HEK293 (cell line): Measurements from ENCODE around the gene NIPAL1.

ENCODE experiments used
- CTCF ChIA-PET: fragments of 350-600 bp; formaldehyde crosslinking; extraction: SDS; loops from one replicate; lab custom pipeline; 2021; ENCODE audit warnings: antibody characterized with exemption; lab: Yijun Ruan, JAX
- POLR2A ChIA-PET: fragments of 300-600 bp; formaldehyde crosslinking; extraction: SDS; loops from one replicate; lab custom pipeline; 2020; ENCODE audit warnings: antibody characterized with exemption, inconsistent platforms; lab: Yijun Ruan, JAX
- H3K27ac ChIP-seq: fragments of 200-500 bp; sonication (Bioruptor generic); 2 replicates; pipeline ENCODE4 v1.5.1; 2014; ENCODE audit warnings: low read depth, low read length, control low read depth, inconsistent platforms; ENCODE audit errors: extremely low read depth
- H3K36me3 ChIP-seq, 2 experiments: fragments of 200-500 bp in 1 of 2; sonication (Bioruptor generic) in 1 of 2; 1 replicate in 1 of 2; 2 replicates in 1 of 2; pipeline ENCODE4 v1.5.1; 2014 to 2017; ENCODE audit warnings: inconsistent platforms in 2 of 2, low read length in 2 of 2; ENCODE audit not compliant: control insufficient read depth in 2 of 2, insufficient read depth in 1 of 2
- H3K4me1 ChIP-seq: fragments of 200-500 bp; sonication (Bioruptor generic); 2 replicates; pipeline ENCODE4 v1.5.1; 2014; ENCODE audit warnings: mild to moderate bottlenecking, low read length, inconsistent platforms; ENCODE audit not compliant: control insufficient read depth, insufficient read depth
- H3K4me3 ChIP-seq: 2 replicates; pipeline ENCODE4 v1.5.1; 2011; ENCODE audit warnings: low read depth, mild to moderate bottlenecking, control low read depth, low read length, moderate library complexity
- H3K9me3 ChIP-seq: fragments of 200-500 bp; sonication (Bioruptor generic); 2 replicates; pipeline ENCODE4 v1.5.1; 2014; ENCODE audit warnings: low read depth, low read length, inconsistent platforms; ENCODE audit not compliant: control insufficient read depth, insufficient read depth
- ELK4 ChIP-seq: IDR thresholded peaks from 2 replicates; pipeline ENCODE4 v1.6.1; 2011; ENCODE audit warnings: mild to moderate bottlenecking, low read depth, low read length, borderline replicate concordance
- KLF1 ChIP-seq: fragments of 450-650 bp; formaldehyde crosslinking; IDR thresholded peaks from 2 replicates; pipeline ENCODE4 v1.5.1; 2016; ENCODE audit warnings: missing biosample characterization, missing genetic modification characterization
- KLF17 ChIP-seq: fragments of 450-650 bp; formaldehyde crosslinking; IDR thresholded peaks from 2 replicates; pipeline ENCODE4 v1.5.1; 2016; ENCODE audit warnings: missing biosample characterization, missing genetic modification characterization
- KLF8 ChIP-seq: fragments of 450-650 bp; formaldehyde crosslinking; IDR thresholded peaks from 2 replicates; pipeline ENCODE4 v1.5.1; 2016; ENCODE audit warnings: missing biosample characterization, missing genetic modification characterization
- PATZ1 ChIP-seq: fragments of 450-650 bp; formaldehyde crosslinking; IDR thresholded peaks from 2 replicates; pipeline ENCODE4 v1.5.1; 2016; ENCODE audit warnings: missing biosample characterization, missing genetic modification characterization
- SETDB1 ChIP-seq: IDR thresholded peaks from one replicate; pipeline ENCODE4 v1.6.1; 2017; ENCODE audit warnings: mild to moderate bottlenecking, low read length, moderate library complexity, mixed read lengths; ENCODE audit not compliant: insufficient read length
- SP3 ChIP-seq: fragments of 450-650 bp; formaldehyde crosslinking; IDR thresholded peaks from 2 replicates; pipeline ENCODE4 v1.5.1; 2016; ENCODE audit warnings: missing biosample characterization, missing genetic modification characterization
- TRIM28 ChIP-seq: IDR thresholded peaks from 2 replicates; pipeline ENCODE4 v1.6.1; 2011; ENCODE audit warnings: low read length, control low read depth, borderline replicate concordance
- WT1 ChIP-seq: fragments of 450-650 bp; formaldehyde crosslinking; IDR thresholded peaks from 2 replicates; pipeline ENCODE4 v1.5.1; 2016; ENCODE audit warnings: missing biosample characterization, missing genetic modification characterization
- ZFHX2 ChIP-seq: fragments of 450-650 bp; formaldehyde crosslinking; conservative IDR thresholded peaks from 2 replicates; pipeline ENCODE4 v1.5.1; 2016; ENCODE audit warnings: missing biosample characterization, missing genetic modification characterization
- ZFP37 ChIP-seq: fragments of 450-650 bp; formaldehyde crosslinking; IDR thresholded peaks from 2 replicates; pipeline ENCODE4 v1.5.1; 2016; ENCODE audit warnings: missing biosample characterization, missing genetic modification characterization
- ZNF155 ChIP-seq: fragments of 450-650 bp; formaldehyde crosslinking; IDR thresholded peaks from 2 replicates; pipeline ENCODE4 v1.5.1; 2016; ENCODE audit warnings: missing biosample characterization, missing genetic modification characterization
- ZNF157 ChIP-seq: fragments of 450-650 bp; formaldehyde crosslinking; IDR thresholded peaks from 2 replicates; pipeline ENCODE4 v1.5.1; 2016; ENCODE audit warnings: missing biosample characterization, missing genetic modification characterization
- ZNF19 ChIP-seq: fragments of 450-650 bp; formaldehyde crosslinking; IDR thresholded peaks from 2 replicates; pipeline ENCODE4; 2016; ENCODE audit warnings: missing biosample characterization, missing genetic modification characterization, low read depth
- ZNF211 ChIP-seq: fragments of 450-650 bp; formaldehyde crosslinking; IDR thresholded peaks from 2 replicates; pipeline ENCODE4 v1.5.1; 2016; ENCODE audit warnings: low read depth, missing biosample characterization, missing genetic modification characterization
- ZNF292 ChIP-seq: fragments of 450-650 bp; formaldehyde crosslinking; IDR thresholded peaks from 2 replicates; pipeline ENCODE4 v1.5.1; 2016; ENCODE audit warnings: low read depth, missing biosample characterization, missing genetic modification characterization, borderline replicate concordance
- ZNF324 ChIP-seq: fragments of 450-650 bp; formaldehyde crosslinking; IDR thresholded peaks from 2 replicates; pipeline ENCODE4 v1.5.1; 2016; ENCODE audit warnings: missing biosample characterization, missing genetic modification characterization
- ZNF354C ChIP-seq: fragments of 450-650 bp; formaldehyde crosslinking; IDR thresholded peaks from 2 replicates; pipeline ENCODE4 v1.5.1; 2016; ENCODE audit warnings: missing biosample characterization, missing genetic modification characterization, low read depth, borderline replicate concordance
- ZNF416 ChIP-seq: fragments of 450-650 bp; formaldehyde crosslinking; IDR thresholded peaks from 2 replicates; pipeline ENCODE4 v1.5.1; 2016; ENCODE audit warnings: missing biosample characterization, missing genetic modification characterization
- ZNF473 ChIP-seq: fragments of 450-650 bp; formaldehyde crosslinking; IDR thresholded peaks from 2 replicates; pipeline ENCODE4 v1.5.1; 2017; ENCODE audit warnings: missing biosample characterization, missing genetic modification characterization
- ZNF529 ChIP-seq: fragments of 450-650 bp; formaldehyde crosslinking; IDR thresholded peaks from 2 replicates; pipeline ENCODE4 v1.5.1; 2017; ENCODE audit warnings: missing genetic modification characterization, missing biosample characterization; ENCODE audit not compliant: insufficient replicate concordance
- ZNF561 ChIP-seq: fragments of 450-650 bp; IDR thresholded peaks from 2 replicates; pipeline ENCODE4 v1.5.1; 2018; ENCODE audit warnings: missing biosample characterization, missing genetic modification characterization, borderline replicate concordance
- ZNF624 ChIP-seq: fragments of 450-650 bp; formaldehyde crosslinking; IDR thresholded peaks from 2 replicates; pipeline ENCODE4 v1.5.1; 2017; ENCODE audit warnings: missing biosample characterization, missing genetic modification characterization
- ZNF670 ChIP-seq: fragments of 450-650 bp; formaldehyde crosslinking; IDR thresholded peaks from 2 replicates; pipeline ENCODE4 v1.5.1; 2016; ENCODE audit warnings: missing biosample characterization, missing genetic modification characterization, low read depth
- ZSCAN4 ChIP-seq: fragments of 450-650 bp; formaldehyde crosslinking; IDR thresholded peaks from 2 replicates; pipeline ENCODE4 v1.5.1; 2017; ENCODE audit warnings: missing biosample characterization, missing genetic modification characterization
- TF ChIP-seq, protein P1 (sequence below): fragments of 450-650 bp; formaldehyde crosslinking; IDR thresholded peaks from 2 replicates; pipeline ENCODE4 v1.5.1; 2016; ENCODE audit warnings: missing biosample characterization, missing genetic modification characterization
- TF ChIP-seq, protein P2 (sequence below): fragments of 450-650 bp; formaldehyde crosslinking; IDR thresholded peaks from 2 replicates; pipeline ENCODE4 v1.5.1; 2016; ENCODE audit warnings: missing biosample characterization, missing genetic modification characterization

Gene NIPAL1

GRCh38 chr4:47968847-47969246 is 47.7 kb upstream of the NIPAL1 start:
- Histone ChIP-seq H3K4me3 (no peak overlapping the region), H3K4me1 (no peaks in the 10 kb centered on the region), H3K36me3 (no peaks in the 10 kb centered on the region), H3K27ac (no peak overlapping the region), H3K9me3 (no peaks in the 10 kb centered on the region)
- ChIA-PET POLR2A (no interaction called here), CTCF (no interaction called here)
- TF ChIP-seq ZNF529 (tag by site-specific recombination) (no peak), SP3 (tag by site-specific recombination) (no peak), ZNF561 (tag by site-specific recombination) (no peak), SETDB1 (no peak), ZNF416 (no peak), ZNF155 (tag by site-specific recombination) (no peak), ZNF324 (tag by site-specific recombination) (no peak), ZFP37 (tag by site-specific recombination) (no peak), ZSCAN4 (no peak), PATZ1 (tag by site-specific recombination) (no peak), ZNF354C (no peak), ELK4 (no peak), WT1 (no peak), ZNF670 (tag by site-specific recombination) (no peak), ZNF624 (tag by site-specific recombination) (no peak), ZNF157 (no peak), TRIM28 (no peak)
- TF ChIP-seq, protein P1, sequence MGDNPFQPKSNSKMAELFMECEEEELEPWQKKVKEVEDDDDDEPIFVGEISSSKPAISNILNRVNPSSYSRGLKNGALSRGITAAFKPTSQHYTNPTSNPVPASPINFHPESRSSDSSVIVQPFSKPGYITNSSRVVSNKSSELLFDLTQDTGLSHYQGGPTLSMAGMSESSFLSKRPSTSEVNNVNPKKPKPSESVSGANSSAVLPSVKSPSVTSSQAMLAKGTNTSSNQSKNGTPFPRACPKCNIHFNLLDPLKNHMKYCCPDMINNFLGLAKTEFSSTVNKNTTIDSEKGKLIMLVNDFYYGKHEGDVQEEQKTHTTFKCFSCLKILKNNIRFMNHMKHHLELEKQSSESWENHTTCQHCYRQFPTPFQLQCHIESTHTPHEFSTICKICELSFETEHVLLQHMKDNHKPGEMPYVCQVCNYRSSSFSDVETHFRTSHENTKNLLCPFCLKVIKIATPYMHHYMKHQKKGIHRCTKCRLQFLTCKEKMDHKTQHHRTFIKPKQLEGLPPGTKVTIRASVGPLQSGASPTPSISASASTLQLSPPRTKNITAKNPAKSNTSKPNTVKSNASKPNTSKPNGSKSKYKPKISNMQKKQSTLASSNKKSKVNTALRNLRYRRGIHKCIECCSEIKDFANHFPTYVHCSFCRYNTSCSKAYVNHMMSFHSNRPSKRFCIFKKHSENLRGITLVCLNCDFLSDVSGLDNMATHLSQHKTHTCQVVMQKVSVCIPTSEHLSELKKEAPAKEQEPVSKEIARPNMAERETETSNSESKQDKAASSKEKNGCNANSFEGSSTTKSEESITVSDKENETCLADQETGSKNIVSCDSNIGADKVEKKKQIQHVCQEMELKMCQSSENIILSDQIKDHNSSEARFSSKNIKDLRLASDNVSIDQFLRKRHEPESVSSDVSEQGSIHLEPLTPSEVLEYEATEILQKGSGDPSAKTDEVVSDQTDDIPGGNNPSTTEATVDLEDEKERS (tag by site-specific recombination): no peak

DNA sequence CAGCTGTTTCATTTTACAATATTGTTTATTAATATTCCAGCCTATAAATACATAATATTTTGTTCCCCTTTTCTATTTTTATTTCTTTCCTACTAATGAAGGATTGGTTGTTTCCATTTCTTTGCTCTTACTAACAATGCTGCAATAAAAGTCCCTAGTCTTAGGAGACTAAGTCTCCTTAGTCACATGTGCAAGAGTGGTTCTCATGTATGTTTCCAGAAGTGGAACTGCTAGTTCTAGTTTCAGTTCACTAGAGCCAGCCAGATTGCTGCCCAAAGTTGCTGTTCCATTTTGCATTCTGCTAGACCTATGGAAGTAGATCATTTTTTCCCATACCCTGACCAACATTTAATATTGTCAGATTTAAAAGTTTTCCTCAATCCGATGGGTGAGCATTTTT is 44.4 kb upstream of the NIPAL1 start:
- Histone ChIP-seq H3K4me1 (no peaks in the 10 kb centered on the region), H3K4me3 (no peak overlapping the region), H3K27ac (no peak overlapping the region), H3K9me3 (no peaks in the 10 kb centered on the region), H3K36me3 (no peaks in the 10 kb centered on the region)
- ChIA-PET CTCF (no interaction called here), POLR2A (no interaction called here)
- no peak for TF ChIP-seq ZNF292
- no peak for TF ChIP-seq KLF1 (tag by site-specific recombination)
- no peak for TF ChIP-seq ZFHX2
- TF ChIP-seq ZNF473 (tag by site-specific recombination): no peak
- TF ChIP-seq ZNF19 (tag by site-specific recombination): no peak
- TF ChIP-seq, protein P2, sequence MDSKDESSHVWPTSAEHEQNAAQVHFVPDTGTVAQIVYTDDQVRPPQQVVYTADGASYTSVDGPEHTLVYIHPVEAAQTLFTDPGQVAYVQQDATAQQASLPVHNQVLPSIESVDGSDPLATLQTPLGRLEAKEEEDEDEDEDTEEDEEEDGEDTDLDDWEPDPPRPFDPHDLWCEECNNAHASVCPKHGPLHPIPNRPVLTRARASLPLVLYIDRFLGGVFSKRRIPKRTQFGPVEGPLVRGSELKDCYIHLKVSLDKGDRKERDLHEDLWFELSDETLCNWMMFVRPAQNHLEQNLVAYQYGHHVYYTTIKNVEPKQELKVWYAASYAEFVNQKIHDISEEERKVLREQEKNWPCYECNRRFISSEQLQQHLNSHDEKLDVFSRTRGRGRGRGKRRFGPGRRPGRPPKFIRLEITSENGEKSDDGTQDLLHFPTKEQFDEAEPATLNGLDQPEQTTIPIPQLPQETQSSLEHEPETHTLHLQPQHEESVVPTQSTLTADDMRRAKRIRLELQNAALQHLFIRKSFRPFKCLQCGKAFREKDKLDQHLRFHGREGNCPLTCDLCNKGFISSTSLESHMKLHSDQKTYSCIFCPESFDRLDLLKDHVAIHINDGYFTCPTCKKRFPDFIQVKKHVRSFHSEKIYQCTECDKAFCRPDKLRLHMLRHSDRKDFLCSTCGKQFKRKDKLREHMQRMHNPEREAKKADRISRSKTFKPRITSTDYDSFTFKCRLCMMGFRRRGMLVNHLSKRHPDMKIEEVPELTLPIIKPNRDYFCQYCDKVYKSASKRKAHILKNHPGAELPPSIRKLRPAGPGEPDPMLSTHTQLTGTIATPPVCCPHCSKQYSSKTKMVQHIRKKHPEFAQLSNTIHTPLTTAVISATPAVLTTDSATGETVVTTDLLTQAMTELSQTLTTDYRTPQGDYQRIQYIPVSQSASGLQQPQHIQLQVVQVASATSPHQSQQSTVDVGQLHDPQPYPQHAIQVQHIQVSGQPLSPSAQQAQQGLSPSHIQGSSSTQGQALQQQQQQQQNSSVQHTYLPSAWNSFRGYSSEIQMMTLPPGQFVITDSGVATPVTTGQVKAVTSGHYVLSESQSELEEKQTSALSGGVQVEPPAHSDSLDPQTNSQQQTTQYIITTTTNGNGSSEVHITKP (tag by site-specific recombination): no peak
- TF ChIP-seq KLF17 (tag by site-specific recombination): no peak
- TF ChIP-seq ZNF211: no peak
- TF ChIP-seq KLF8 (tag by site-specific recombination): no peak
